ENCODE measurements around the gene LTBP1.

Gene LTBP1

GRCh38 chr2:33123216-33123615 lies 176.5 kb downstream of the LTBP1 start:
- DNase-seq = no peak

- no peak for DNase-seq
Measured at GRCh38 chr2:33126552-33126951, 179.8 kb downstream of the LTBP1 start.

- DNase-seq = no peak
Measured at GRCh38 chr2:33126958-33127357, 180.2 kb downstream of the LTBP1 start.

GRCh38 chr2:33129263-33130053 lies 182.7 kb downstream of the LTBP1 start:
- DNase-seq = no peak

DNA sequence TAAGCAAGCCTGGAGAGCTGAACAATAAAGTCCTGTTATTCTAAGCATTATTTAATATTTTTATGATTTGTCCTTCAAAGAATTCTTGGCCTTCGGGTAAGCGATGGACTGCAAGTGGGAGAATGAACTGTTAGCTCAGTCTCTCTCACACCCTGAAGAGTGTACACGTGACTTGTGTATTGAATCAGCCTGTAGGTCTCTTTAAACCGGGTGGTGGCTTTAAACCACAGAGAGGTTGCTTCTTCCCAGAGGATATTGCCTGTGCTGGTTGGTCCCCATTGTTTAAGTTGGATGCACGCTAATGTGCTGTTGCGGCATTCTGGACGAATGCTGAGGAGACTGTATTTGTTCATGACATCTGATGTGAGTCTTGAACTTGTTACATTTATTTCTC lies 183.3 kb downstream of the LTBP1 start:
- DNase-seq = no peak

- no peak for DNase-seq
Measured at GRCh38 chr2:33130544-33130943, 183.8 kb downstream of the LTBP1 start.

DNA sequence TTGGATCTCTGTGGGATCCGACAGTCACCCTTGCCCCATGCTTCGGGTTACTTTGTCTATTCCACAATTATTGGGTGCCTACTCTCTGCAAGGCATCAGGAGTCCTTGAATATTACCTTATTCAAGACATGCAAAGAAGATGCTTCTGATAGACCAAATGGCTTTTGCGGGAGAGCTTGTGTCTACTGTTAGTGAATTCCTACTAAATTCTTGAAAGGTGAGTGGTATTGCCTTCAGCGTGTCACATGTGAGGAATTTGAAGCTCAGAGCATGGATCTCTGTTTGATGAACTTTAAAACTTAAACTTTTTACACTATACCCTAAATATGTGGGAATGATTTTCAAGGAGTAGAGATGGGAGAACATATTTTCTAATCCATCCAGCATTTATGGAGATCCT lies 184.4 kb downstream of the LTBP1 start:
- no peak for DNase-seq

- peak; percentile 57 for DNase-seq
Measured at GRCh38 chr2:33131749-33132148, 185.0 kb downstream of the LTBP1 start.

DNA sequence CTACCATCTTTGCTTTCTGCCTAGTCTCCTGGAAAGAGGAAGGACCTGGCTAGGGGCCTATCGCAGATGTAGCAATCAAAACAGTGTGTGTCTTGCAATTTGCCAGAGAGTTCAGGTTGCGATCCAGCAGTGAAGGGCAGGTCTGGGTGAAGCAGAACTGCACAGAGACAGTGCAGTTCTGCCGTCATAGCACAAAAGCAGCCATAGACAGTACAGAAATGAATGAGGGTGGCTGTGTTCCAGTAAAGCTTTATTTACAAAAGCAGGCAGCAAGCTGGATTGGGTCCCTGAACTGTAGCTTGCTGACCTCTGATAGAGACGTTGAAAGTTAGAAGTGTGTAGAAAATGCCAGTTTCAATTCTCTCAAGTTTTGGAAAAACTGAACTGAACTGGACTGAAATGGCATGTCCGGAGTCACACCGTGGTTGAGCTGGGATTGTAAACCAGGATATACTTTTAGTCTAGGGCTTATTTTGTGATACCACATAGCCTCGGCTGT lies 186.8 kb downstream of the LTBP1 start:
- DNase-seq = no peak

DNA sequence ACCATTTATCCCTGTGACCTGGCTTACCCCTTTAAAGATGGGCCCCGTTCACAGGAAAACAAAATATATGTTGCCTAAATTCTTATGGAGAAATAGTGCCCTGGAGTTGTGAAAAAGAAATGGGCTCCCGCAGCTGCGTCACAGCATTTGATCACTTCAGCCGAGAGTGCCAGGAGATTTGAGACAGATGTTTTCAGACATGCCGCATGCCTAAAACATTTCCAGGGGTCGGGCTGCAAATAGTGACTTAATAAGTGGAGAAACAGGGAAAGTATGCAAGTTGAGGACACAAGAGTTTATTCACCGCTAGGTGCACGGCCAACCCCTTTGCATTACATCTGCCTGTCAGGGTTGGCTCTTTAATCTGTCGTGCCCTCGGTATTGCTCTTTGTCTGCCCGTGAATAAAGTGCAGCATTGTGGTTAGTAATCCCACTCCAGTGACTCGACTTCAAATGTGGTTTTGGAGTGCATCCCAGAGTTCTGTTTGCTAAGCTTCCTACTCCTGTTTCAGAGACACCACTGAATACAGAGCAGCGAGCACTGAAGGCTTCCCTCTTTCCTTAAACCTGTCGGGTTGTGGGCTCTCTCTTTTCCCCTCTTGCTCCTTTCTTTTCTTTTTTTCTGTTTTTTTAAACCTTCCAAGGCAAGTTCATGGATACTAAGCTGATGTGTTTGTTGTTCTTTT lies 187.5 kb downstream of the LTBP1 start:
- DNase-seq = peak; percentile 52

- DNase-seq = no peak
Measured at GRCh38 chr2:33134791-33135560, 188.2 kb downstream of the LTBP1 start.

DNA sequence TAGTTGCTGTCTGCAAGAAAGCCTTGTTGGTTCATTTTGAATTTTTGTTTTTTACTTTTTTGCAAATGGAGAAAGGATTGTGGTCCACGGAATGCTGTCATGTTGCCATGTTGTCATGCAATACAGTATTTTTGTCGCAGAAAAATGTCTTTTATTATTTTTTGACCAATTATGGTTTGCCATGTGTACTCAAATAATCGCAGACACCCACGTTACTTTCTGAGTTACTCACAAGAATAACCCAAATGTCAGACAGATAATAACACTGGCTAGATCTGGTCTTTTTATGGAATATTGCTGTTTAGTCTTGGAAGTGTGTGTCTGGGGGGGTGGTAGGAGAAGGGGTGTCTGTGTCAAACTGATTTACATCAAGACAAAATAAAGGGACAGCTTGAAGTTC lies 188.9 kb downstream of the LTBP1 start:
- no peak for DNase-seq

GRCh38 chr2:33136056-33136455 lies 189.3 kb downstream of the LTBP1 start:
- no peak for DNase-seq

DNA sequence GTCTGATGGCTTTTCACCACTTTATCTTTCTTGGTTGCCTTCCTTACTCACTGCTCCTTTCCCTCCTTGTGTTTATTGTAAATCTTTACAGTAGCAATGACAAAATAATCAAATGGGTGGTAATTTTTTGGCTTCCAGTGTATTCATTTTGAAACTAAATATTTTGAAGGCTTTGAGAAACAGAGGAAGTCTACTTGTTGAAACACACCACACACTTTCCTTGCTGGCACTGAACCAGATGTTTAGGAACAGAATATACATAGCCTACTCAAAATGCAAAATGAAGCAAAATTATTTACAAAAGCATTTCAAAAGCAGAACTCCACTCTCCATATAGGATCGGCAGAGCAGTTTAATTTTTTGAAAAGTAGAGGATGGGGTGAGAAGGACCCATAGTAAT lies 189.8 kb downstream of the LTBP1 start:
- no peak for DNase-seq

GRCh38 chr2:33137331-33137730 lies 190.6 kb downstream of the LTBP1 start:
- DNase-seq = no peak

DNA sequence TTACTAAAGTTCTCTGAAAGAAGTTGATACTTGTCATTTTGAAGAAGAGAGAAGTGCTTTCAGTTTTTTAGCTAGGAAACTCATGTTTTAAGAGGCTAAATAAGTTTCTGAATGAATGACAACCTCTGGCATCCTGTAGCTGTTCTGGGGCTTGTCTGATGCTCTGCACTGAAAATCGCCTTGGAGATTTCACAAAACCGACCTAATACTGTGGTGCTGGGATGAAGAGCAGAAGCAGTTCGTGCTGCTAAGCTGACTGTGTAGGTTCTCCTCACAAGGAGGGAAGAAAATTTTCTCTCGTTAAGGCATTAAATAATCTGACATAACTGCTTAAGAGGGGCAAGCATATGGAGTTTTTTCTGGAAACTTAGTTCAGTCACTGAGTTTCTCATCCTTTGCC lies 193.2 kb downstream of the LTBP1 start:
- DNase-seq = no peak

DNA sequence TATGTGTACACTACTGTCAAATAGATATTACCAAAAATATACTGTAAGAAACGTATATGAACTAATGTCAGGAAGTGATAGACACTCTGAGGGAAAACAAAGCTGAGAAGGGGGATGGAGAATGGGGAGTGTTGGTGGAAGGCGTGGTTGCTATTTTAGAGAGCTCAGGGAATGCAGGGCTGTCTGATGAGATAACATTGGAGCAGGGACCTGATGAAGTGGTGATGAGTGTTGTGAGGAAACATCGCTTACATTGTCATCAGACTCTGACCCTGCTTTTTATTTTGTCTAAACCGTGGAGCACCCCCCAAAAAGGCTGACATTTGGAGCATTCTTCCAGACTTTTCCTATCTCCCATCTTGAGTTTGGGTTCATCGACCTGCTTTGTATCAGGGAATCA lies 194.7 kb downstream of the LTBP1 start:
- no peak for DNase-seq

DNA sequence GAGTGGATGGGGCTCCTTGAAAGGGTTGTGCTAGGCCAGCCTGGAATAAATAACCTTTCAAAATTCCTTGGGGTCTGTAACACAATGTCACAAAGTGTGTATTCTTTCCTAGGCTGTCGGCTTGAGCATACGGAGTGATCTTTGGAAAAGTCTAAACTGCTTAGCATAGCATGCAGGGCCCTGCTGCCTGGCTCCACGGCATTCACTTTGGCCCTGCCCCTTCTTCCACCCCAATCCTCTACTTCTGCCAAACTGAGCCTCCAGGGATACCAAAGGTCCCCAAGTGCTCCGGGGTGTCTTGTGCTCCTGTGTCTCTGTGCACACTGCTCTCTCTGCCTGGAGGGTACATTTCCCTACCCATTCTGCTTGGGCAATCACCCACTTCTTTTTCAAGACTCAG lies 196.1 kb downstream of the LTBP1 start:
- DNase-seq = no peak

DNA sequence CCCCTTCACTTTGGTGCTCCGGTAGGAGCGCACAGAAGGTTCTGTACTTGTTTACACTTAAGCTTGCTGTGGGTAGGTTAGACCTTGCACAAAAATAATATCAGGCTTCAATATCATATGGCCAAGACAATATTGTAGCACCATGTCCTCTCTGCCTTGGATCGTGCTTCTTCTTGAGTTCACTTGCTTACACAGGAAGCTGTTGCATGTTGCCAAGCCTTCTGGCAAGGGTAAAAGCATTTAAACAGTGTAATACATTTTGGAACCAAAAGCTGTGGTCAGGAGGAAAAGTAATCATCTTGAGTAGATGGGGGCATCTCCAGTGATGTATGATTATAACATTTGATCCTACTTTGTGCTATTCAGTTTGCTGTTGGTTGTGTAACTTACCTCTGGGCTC lies 197.5 kb downstream of the LTBP1 start:
- DNase-seq = no peak

GRCh38 chr2:33145459-33145858 lies 198.7 kb downstream of the LTBP1 start:
- no peak for DNase-seq

- no peak for DNase-seq
Measured at GRCh38 chr2:33146102-33146501, 199.3 kb downstream of the LTBP1 start.

DNA sequence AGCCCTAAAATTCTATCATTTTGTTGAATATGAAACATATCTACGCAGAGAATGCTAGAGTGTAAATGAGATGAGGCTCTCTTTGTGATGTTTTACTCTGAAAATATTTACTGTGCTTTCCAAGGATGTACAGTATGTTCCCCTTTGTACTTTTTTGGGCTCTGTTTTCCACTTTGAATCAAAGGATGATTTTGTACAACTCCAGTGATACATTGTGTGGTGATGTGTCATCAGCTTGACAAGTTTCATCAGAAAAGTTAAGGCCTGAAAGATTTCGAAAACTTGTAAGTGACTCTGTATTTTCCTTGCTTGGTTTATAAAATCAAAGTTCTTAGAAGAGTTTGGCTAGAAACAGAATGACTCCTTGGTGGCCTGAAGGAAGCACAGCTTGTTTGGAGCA lies 206.3 kb downstream of the LTBP1 start:
- DNase-seq = no peak

DNA sequence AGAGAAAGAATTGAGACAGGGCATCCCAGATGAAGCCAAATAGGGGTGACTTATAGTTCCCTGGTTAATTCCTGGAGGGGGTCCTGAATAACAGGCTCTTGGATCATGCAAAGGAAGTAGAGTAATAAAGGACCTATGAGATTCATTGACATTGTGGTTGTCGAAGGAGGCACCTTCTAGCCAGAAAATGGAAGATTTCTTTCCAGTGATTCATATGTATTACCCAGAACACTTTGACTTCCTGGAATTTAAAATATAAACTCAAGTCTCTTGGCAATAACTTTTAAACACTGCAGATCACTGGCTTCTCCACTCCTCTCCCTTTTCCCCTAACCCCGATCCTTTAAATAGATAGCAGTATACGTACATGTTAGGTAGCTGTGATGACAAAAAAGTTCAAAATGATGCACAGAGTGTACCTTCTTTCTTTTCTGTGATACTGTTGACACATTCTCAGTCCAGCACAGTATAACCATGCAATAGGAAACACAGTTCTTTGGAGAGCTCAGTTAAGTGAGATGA lies 211.8 kb downstream of the LTBP1 start:
- DNase-seq = no peak

GRCh38 chr2:33160191-33160590 lies 213.4 kb downstream of the LTBP1 start:
- DNase-seq = no peak
